Activated B cell treated with CpG ODN at 0.5 μM for 24 hours (primary cell): ENCODE data around the gene ARHGAP10. TPM values are rescaled to one million over a fixed set of nuclear protein-coding genes. Genes with fewer than 3 reads are reported as not detected.

ENCODE experiments used
- ATAC-seq: fragments of 200-7000 bp; cut with Tn5 transposase; one replicate; pipeline ENCODE4 v1.10.0; 2021; ENCODE audit warnings: low read depth, mild to moderate bottlenecking, moderate library complexity
- CTCF ChIA-PET: fragments of 350-600 bp; sonication (Branson Sonifier 250); formaldehyde crosslinking; loops from one replicate; lab custom pipeline; 2021; ENCODE audit warnings: antibody characterized with exemption; lab: Charles Lee
- POLR2A ChIA-PET: fragments of 350-600 bp; sonication (Branson Sonifier 250); formaldehyde crosslinking; loops from one replicate; lab custom pipeline; 2021; ENCODE audit warnings: antibody characterized with exemption; lab: Charles Lee
- DNase-seq: peaks from one replicate; pipeline ENCODE4 v3.0.0; 2022
- H3K27ac Mint-ChIP-seq: one replicate; pipeline ENCODE4 v1.8.0; 2020; ENCODE audit warnings: mixed read lengths
- H3K27me3 Mint-ChIP-seq: one replicate; pipeline ENCODE4 v1.8.0; 2021; ENCODE audit warnings: mixed read lengths
- H3K36me3 Mint-ChIP-seq: one replicate; pipeline ENCODE4 v1.8.0; 2021; ENCODE audit warnings: low read depth, mixed read lengths
- H3K4me1 Mint-ChIP-seq: one replicate; pipeline ENCODE4 v1.8.0; 2021; ENCODE audit warnings: mixed read lengths
- H3K4me3 Mint-ChIP-seq: one replicate; pipeline ENCODE4 v1.8.0; 2020; ENCODE audit warnings: mild to moderate bottlenecking, mixed read lengths
- H3K9me3 Mint-ChIP-seq: one replicate; pipeline ENCODE4 v1.8.0; 2020; ENCODE audit warnings: mixed read lengths
- CTCF ChIP-seq: fragments of 200-600 bp; IDR thresholded peaks from one replicate; pipeline ENCODE4 v1.8.0; 2022; ENCODE audit warnings: antibody characterized with exemption, mild to moderate bottlenecking
- intact Hi-C: fragments of 100-400 bp; cut with micrococcal nuclease; formaldehyde crosslinking; loops from one replicate; pipeline ENCODE4 v1.15.1; 2024
- total RNA-seq: library from RNA; stranded (reverse); gene quantifications from 2 replicates; pipeline ENCODE4 v1.2.3, GENCODE V29; 2022

The ARHGAP10 gene
- total RNA-seq, 1 donor from 2014 or later, result 0.60 TPM

GRCh38 chr4:148016063-148016637 is 284.3 kb downstream of the ARHGAP10 start:
- ChIA-PET POLR2A (no interaction called here), CTCF (no interaction called here)
- Mint-ChIP-seq H3K27ac (no peak overlapping the region), H3K36me3 (no peaks in the 10 kb centered on the region), H3K27me3 (no peaks in the 10 kb centered on the region), H3K4me1 (no peaks in the 10 kb centered on the region), H3K9me3 (no peaks in the 10 kb centered on the region), H3K4me3 (no peak overlapping the region)
- DNase-seq (no peak), ATAC-seq (no peak)
- intact Hi-C loops, result no loop called here
- no peak for TF ChIP-seq CTCF

GRCh38 chr4:148017801-148018200 is 285.9 kb downstream of the ARHGAP10 start:
- Mint-ChIP-seq H3K36me3 (no peaks in the 10 kb centered on the region), H3K4me3 (no peak overlapping the region), H3K4me1 (no peaks in the 10 kb centered on the region), H3K27me3 (no peaks in the 10 kb centered on the region), H3K9me3 (no peaks in the 10 kb centered on the region), H3K27ac (no peak overlapping the region)
- no peak for ATAC-seq
- CTCF ChIA-PET, result no interaction called here
- TF ChIP-seq CTCF, result no peak
- DNase-seq, result no peak
- POLR2A ChIA-PET, result no interaction called here
- intact Hi-C loops, result no loop called here

- ChIA-PET CTCF (interaction anchor here (1.6 kb wide), 1 partner anchor 1242 kb away, joined by 5 read pairs; no protein-coding TSS in a partner anchor), POLR2A (no interaction called here)
- Mint-ChIP-seq H3K4me3 (no peak overlapping the region), H3K27me3 (no peaks in the 10 kb centered on the region), H3K27ac (no peak overlapping the region), H3K9me3 (no peaks in the 10 kb centered on the region), H3K4me1 (no peaks in the 10 kb centered on the region), H3K36me3 (no peaks in the 10 kb centered on the region)
- ATAC-seq (no peak), DNase-seq (no peak)
- no peak for TF ChIP-seq CTCF
- intact Hi-C loops, result no loop called here
Observed at GRCh38 chr4:148021686-148022085, 289.8 kb downstream of the ARHGAP10 start.

GRCh38 chr4:148022975-148023374 is 291.1 kb downstream of the ARHGAP10 start:
- Mint-ChIP-seq H3K27ac (no peak overlapping the region), H3K36me3 (no peaks in the 10 kb centered on the region), H3K9me3 (no peaks in the 10 kb centered on the region), H3K4me3 (no peak overlapping the region), H3K4me1 (no peaks in the 10 kb centered on the region), H3K27me3 (no peaks in the 10 kb centered on the region)
- DNase-seq, result no peak
- CTCF ChIA-PET, result interaction anchor here (0.6 kb wide), 1 partner anchor 1243 kb away, joined by 3 read pairs; no protein-coding TSS in a partner anchor
- ATAC-seq, result no peak
- TF ChIP-seq CTCF, result no peak
- intact Hi-C loops, result no loop called here
- POLR2A ChIA-PET, result no interaction called here

GRCh38 chr4:148023512-148024181 is 291.8 kb downstream of the ARHGAP10 start:
- POLR2A ChIA-PET, result no interaction called here
- Mint-ChIP-seq H3K27me3 (no peaks in the 10 kb centered on the region), H3K27ac (no peak overlapping the region), H3K9me3 (peaks cover 3% of the 10 kb centered on the region), H3K36me3 (no peaks in the 10 kb centered on the region), H3K4me1 (no peaks in the 10 kb centered on the region), H3K4me3 (no peak overlapping the region)
- DNase-seq (no peak), ATAC-seq (no peak)
- CTCF ChIA-PET, result interaction anchor here (0.6 kb wide), 1 partner anchor 1242 kb away, joined by 3 read pairs; no protein-coding TSS in a partner anchor
- TF ChIP-seq CTCF, result no peak
- intact Hi-C loops, result no loop called here
